Measurements from ENCODE around the gene MAD1L1. TPM values are rescaled to one million over a fixed set of nuclear protein-coding genes. Genes with fewer than 3 reads are reported as not detected.

MAD1L1 gene
- total and polyA plus RNA-seq, 10 donors, result 47.3 to 118 (median 68.2) TPM

GRCh38 chr7:1894313-1894900 is 338.3 kb downstream of the MAD1L1 start:
- H3K27me3 ChIP-seq (replicated peaks in 1 of 7), result no peaks in the 10 kb centered on the region
- peaks cover 0 to 52% (median 2%) of the 10 kb centered on the region in 6 donors for H3K4me1 ChIP-seq
- peak in 1 of 3 donors; percentile 18 for TF ChIP-seq POLR2AphosphoS5 (IDR thresholded peaks at IDR 0.05)
- TF ChIP-seq, protein P1, sequence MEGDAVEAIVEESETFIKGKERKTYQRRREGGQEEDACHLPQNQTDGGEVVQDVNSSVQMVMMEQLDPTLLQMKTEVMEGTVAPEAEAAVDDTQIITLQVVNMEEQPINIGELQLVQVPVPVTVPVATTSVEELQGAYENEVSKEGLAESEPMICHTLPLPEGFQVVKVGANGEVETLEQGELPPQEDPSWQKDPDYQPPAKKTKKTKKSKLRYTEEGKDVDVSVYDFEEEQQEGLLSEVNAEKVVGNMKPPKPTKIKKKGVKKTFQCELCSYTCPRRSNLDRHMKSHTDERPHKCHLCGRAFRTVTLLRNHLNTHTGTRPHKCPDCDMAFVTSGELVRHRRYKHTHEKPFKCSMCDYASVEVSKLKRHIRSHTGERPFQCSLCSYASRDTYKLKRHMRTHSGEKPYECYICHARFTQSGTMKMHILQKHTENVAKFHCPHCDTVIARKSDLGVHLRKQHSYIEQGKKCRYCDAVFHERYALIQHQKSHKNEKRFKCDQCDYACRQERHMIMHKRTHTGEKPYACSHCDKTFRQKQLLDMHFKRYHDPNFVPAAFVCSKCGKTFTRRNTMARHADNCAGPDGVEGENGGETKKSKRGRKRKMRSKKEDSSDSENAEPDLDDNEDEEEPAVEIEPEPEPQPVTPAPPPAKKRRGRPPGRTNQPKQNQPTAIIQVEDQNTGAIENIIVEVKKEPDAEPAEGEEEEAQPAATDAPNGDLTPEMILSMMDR (IDR thresholded peaks at IDR 0.05 in 8 of 11, conservative IDR thresholded peaks at IDR 0.05 in 3 of 11), result no peak
- no peak overlapping the region for H3K27ac ChIP-seq
- H3K36me3 ChIP-seq, result peaks cover 0 to 97% (median 28%) of the 10 kb centered on the region in 6 donors
- no peak for DNase-seq
- H3K4me3 ChIP-seq, result no peak overlapping the region
- 93 to 98% (median 97%) methylated on average over 5 to 9 of the region's 9 CpGs for WGBS, 5 donors
- no peaks in the 10 kb centered on the region for H3K9me3 ChIP-seq
- intact Hi-C loops (cut with DNase I; ENCODE audit: low total_unique reads), result no loop called here

DNA sequence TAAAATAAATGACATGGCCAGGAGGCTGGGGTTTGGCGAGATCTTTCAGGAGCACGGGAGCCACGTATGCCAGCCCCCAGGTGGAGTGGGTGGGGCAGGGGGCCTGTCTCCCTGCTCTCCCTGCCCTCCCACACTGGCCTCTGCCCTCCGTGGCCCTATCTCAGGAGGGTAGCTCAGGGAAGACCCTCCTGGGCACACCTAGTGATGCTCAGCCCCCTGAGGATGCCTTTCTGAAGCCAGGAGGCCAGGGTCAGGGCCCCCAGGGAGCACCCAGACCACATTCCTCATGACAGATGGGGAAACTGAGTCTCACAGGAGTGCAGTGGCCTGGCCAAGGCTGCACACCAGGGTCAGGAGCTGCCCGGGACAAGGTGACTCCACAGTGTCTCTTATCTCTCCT is 339.3 kb downstream of the MAD1L1 start:
- Histone ChIP-seq H3K36me3 (peaks cover 0 to 99% (median 36%) of the 10 kb centered on the region in 6 donors), H3K9me3 (no peaks in the 10 kb centered on the region), H3K4me1 (peaks cover 0 to 45% (median 2%) of the 10 kb centered on the region in 6 donors), H3K27ac (no peak overlapping the region), H3K27me3 (replicated peaks in 1 of 7) (no peaks in the 10 kb centered on the region), H3K4me3 (no peak overlapping the region)
- DNase-seq, result no peak
- no peak for TF ChIP-seq POLR2A (IDR thresholded peaks at IDR 0.05)
- TF ChIP-seq, protein P1 (IDR thresholded peaks at IDR 0.05 in 8 of 11, conservative IDR thresholded peaks at IDR 0.05 in 3 of 11), result no peak
- no peak for TF ChIP-seq POLR2AphosphoS5 (IDR thresholded peaks at IDR 0.05)
- intact Hi-C loops (cut with DNase I; ENCODE audit: low total_unique reads), result no loop called here
- 81 to 97% (median 93%) methylated on average over 5 of the region's 5 CpGs for WGBS, 5 donors

DNA sequence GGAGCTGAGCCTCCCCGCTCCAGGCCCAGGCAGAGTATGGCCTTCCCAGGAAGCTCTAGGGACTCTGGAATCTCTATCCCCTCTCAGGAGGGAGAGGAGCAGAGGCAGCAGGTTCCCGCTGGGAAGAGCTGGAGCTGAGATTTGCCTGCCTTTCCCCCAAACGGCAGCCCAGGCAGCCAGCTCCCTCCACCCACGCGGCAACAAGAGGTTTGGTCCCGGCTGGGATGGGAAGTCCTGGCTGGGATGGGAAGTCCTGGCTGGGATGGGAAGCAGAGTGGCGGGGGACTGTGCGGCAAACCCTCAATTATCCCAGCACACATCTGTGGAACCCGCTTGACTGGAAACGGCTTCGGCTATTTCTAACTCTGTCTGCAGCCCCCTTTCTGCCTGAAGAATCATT is 339.7 kb downstream of the MAD1L1 start:
- no peaks in the 10 kb centered on the region for H3K9me3 ChIP-seq
- peaks cover 0 to 42% (median 2%) of the 10 kb centered on the region in 6 donors for H3K4me1 ChIP-seq
- 75 to 93% (median 89%) methylated on average over 10 to 11 of the region's 11 CpGs for WGBS, 5 donors
- peaks cover 0 to 99% (median 37%) of the 10 kb centered on the region in 6 donors for H3K36me3 ChIP-seq
- no peak for DNase-seq
- H3K27me3 ChIP-seq (replicated peaks in 1 of 7), result no peaks in the 10 kb centered on the region
- H3K4me3 ChIP-seq, result no peak overlapping the region
- no peak overlapping the region for H3K27ac ChIP-seq
- TF ChIP-seq POLR2AphosphoS5 (IDR thresholded peaks at IDR 0.05) (no peak), POLR2A (IDR thresholded peaks at IDR 0.05) (no peak)
- TF ChIP-seq, protein P1 (IDR thresholded peaks at IDR 0.05 in 8 of 11, conservative IDR thresholded peaks at IDR 0.05 in 3 of 11), result no peak
- intact Hi-C loops (cut with DNase I; ENCODE audit: low total_unique reads), result no loop called here

DNA sequence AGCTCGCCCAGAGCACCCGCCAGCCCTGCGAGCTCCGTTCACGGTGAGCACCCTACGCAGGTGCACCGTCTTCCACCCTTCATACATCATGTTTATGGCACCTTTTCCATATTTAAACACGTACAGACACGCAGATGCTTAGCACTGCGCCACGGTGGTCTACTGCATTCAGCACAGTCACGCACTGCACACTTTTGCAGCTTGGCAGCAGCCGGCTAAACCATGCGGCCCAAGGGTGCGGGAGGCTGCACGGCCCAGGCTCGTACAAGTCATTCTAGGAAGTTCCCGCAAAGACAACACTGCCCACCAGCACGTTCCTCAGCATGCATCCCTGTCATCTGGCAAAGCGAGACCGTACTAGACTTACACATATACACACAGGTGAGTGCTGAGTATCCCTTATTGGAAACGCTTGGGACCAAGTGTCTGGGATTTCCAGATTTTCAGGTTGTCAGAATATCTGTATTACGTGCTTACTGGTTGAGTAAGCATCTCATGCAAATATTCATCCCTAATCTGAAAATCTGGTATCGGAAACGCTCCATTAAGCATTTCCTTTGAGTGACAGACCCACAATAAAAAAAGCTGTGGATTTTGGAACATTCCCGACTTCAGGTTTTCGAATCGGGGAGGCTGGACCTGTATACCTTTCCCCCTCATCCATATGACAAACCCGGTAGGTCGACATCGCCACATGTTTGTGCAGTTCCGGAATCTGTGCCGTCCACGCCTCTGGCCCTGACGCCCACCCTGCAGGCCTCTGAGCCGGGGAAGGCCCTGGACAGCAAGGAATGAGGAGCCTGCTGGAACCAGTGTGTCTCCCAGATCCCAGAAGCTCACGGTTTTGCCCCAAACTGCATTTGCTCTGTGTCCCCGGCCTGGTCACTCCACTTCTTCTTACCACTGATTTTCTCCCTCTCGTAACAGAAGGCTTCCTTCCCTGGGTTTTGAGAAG is 340.5 kb downstream of the MAD1L1 start:
- intact Hi-C loops (cut with DNase I; ENCODE audit: low total_unique reads), result no loop called here
- WGBS, 5 donors, result 92 to 96% (median 96%) methylated on average over 35 to 39 of the region's 39 CpGs
- no peak overlapping the region for H3K27ac ChIP-seq
- no peaks in the 10 kb centered on the region for H3K27me3 ChIP-seq (replicated peaks in 1 of 7)
- DNase-seq, result no peak
- TF ChIP-seq POLR2AphosphoS5 (IDR thresholded peaks at IDR 0.05) (no peak), POLR2A (IDR thresholded peaks at IDR 0.05) (no peak)
- TF ChIP-seq, protein P1 (IDR thresholded peaks at IDR 0.05 in 8 of 11, conservative IDR thresholded peaks at IDR 0.05 in 3 of 11), result no peak
- H3K4me1 ChIP-seq, result peaks cover 0 to 39% (median 5%) of the 10 kb centered on the region in 6 donors
- H3K9me3 ChIP-seq, result no peaks in the 10 kb centered on the region
- H3K4me3 ChIP-seq, result no peak overlapping the region
- H3K36me3 ChIP-seq, result peaks cover 0 to 99% (median 34%) of the 10 kb centered on the region in 6 donors
